Measurements from ENCODE around the gene SLC22A17. TPM values are rescaled to one million over a fixed set of nuclear protein-coding genes. Genes with fewer than 3 reads are reported as not detected.

SLC22A17 gene
- total and polyA plus RNA-seq, 2 of the 13 experiments (the other 11 are each of a cell fraction or from before 2014, with no cell fraction given) = 0.95 to 1.1 TPM

DNA sequence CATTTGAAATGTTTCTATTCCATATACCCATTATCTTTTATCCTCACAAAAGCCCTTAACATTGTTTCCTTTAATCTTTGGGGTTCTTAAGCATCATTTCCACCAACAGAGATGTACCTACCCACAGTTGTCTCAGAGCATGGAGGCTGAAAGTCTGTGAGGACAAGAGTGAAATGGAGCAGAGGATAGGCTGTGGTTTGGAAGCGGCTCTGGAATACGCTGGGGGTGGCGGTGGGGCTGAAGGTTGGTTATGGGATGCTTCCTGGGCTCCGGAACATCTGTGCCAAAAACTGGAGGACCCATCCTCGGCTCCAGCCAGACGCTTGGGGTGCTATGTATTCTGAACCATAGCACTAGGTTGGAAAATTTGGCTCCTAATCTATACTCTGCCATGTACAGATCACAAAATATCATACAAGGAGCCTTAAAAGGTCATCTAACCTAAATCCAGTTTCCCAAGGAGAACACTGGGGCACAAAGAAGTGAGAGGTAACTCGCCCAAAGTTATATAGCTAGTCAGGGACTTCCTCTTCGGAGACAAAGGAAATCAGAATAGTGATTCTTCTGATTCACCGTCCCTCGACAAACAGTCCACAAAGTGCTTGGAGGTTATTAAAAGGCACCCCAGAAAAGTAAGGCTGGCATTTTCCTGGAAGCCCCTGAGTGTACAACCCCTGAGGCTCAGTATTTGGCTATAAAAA, 52.6 kb downstream of the SLC22A17 start (continued):
- TF ChIP-seq KIAA2018 (CRISPR knock-in tag; IDR thresholded peaks at IDR 0.05; ENCODE audit: borderline replicate concordance) (0 out of 2 replicates have a peak, but pooled peaks have one; percentile 31), ZNF256 (CRISPR knock-in tag; conservative IDR thresholded peaks at IDR 0.05) (0 out of 2 replicates have a peak, but pooled peaks have one; percentile 52), MBD4 (IDR thresholded peaks at IDR 0.05; ENCODE audit: borderline replicate concordance, low read length) (no peak), RBFOX2 (IDR thresholded peaks at IDR 0.05; ENCODE audit: low read depth, low read length) (0 out of 2 replicates have a peak, but pooled peaks have one; percentile 37), ZSCAN12 (CRISPR knock-in tag; IDR thresholded peaks at IDR 0.05) (0 out of 2 replicates have a peak, but pooled peaks have one; percentile 14), BRCA1 (CRISPR knock-in tag; IDR thresholded peaks at IDR 0.05) (peak; percentile 58; the same call in 1 of the 2 replicates), ZNF503 (CRISPR knock-in tag; IDR thresholded peaks at IDR 0.05) (peak; percentile 49; the same call in 1 of the 2 replicates), ZFYVE20 (CRISPR knock-in tag; IDR thresholded peaks at IDR 0.05; ENCODE audit: borderline replicate concordance, low read depth) (no peak), ZBTB42 (CRISPR knock-in tag; IDR thresholded peaks at IDR 0.05) (no peak; the same call in 1 of the 2 replicates), ZNF431 (CRISPR knock-in tag; IDR thresholded peaks at IDR 0.05; ENCODE audit: borderline replicate concordance, low read depth) (no peak), ZNF556 (CRISPR knock-in tag; IDR thresholded peaks at IDR 0.05; ENCODE audit: borderline replicate concordance) (0 out of 2 replicates have a peak, but pooled peaks have one; percentile 35), FOXK2 (IDR thresholded peaks at IDR 0.05) (no peak), ZFX (CRISPR knock-in tag; IDR thresholded peaks at IDR 0.05; ENCODE audit: low read depth) (no peak), AHR (CRISPR knock-in tag; IDR thresholded peaks at IDR 0.05) (no peak), ZNF264 (CRISPR knock-in tag; IDR thresholded peaks at IDR 0.05) (0 out of 2 replicates have a peak, but pooled peaks have one; percentile 35)
- TF ChIP-seq, protein P1, sequence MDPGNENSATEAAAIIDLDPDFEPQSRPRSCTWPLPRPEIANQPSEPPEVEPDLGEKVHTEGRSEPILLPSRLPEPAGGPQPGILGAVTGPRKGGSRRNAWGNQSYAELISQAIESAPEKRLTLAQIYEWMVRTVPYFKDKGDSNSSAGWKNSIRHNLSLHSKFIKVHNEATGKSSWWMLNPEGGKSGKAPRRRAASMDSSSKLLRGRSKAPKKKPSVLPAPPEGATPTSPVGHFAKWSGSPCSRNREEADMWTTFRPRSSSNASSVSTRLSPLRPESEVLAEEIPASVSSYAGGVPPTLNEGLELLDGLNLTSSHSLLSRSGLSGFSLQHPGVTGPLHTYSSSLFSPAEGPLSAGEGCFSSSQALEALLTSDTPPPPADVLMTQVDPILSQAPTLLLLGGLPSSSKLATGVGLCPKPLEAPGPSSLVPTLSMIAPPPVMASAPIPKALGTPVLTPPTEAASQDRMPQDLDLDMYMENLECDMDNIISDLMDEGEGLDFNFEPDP (CRISPR knock-in tag; conservative IDR thresholded peaks at IDR 0.05) = no peak
